ENCODE measurements around the gene CASR. TPM values are rescaled to one million over a fixed set of nuclear protein-coding genes. Genes with fewer than 3 reads are reported as not detected.

Gene CASR
- total RNA-seq, 1 experiment from 2014 or later = not detected

- no peaks in the 10 kb centered on the region for H3K9me2 ChIP-seq (replicated peaks; ENCODE audit: low read length)
- DNase-seq = no peak
- H3K27ac ChIP-seq (ENCODE audit: low read length) = no peak overlapping the region
- ChIA-PET CTCF (interaction anchor here (0.6 to 2.6 kb wide), 20 partner anchors 12 to 761 kb away, joined by 3 to 68 read pairs (median 6); partner anchors contain the start of genes FAM162A, MIX23, POLQ and WDR5B), POLR2A (ENCODE audit: unreplicated experiment) (interaction anchor here (0.5 to 0.6 kb wide), 2 partner anchors 44 to 179 kb away, joined by 3 to 6 read pairs; no protein-coding TSS in a partner anchor)
- no peaks in the 10 kb centered on the region for H3K9me3 ChIP-seq (ENCODE audit: low read length)
- no TSS peak for BruUV-seq (replicated peaks)
- H3K27me3 ChIP-seq (ENCODE audit: low read length) = no peaks in the 10 kb centered on the region
- TF ChIP-seq CTCF (conservative IDR thresholded peaks at IDR 0.05; ENCODE audit: low read depth, low read length) = no peak
- no peak for TF ChIP-seq EZH2 (IDR thresholded peaks at IDR 0.05; ENCODE audit: low read length, unreplicated experiment)
- TF ChIP-seq EZH2phosphoT487 (IDR thresholded peaks at IDR 0.05; ENCODE audit: borderline replicate concordance, low read length) = no peak
- H3K4me3 ChIP-seq (ENCODE audit: low read length) = no peak overlapping the region
- H3K4me2 ChIP-seq (ENCODE audit: low read length) = no peak overlapping the region
- 0 out of 2 replicates have a peak, but pooled peaks cover 3% of the 10 kb centered on the region for H3K4me1 ChIP-seq (ENCODE audit: insufficient read depth, low read length)
- H2AFZ ChIP-seq (ENCODE audit: low read length) = no peak overlapping the region
- ATAC-seq = no peak
- no peak overlapping the region for H3K9ac ChIP-seq (ENCODE audit: low read length)
- H4K20me1 ChIP-seq (ENCODE audit: low read length) = no peaks in the 10 kb centered on the region
- H3F3A ChIP-seq (ENCODE audit: low read length, unreplicated experiment) = no peaks in the 10 kb centered on the region
- no peaks in the 10 kb centered on the region for H3K79me2 ChIP-seq (ENCODE audit: low read length)
- no peaks in the 10 kb centered on the region for H3K36me3 ChIP-seq (ENCODE audit: low read depth, low read length)
- intact Hi-C loops (cut with micrococcal nuclease) = loop anchor here (1.0 to 5.0 kb wide), 4 partner anchors 34 to 376 kb away; partner anchors contain the start of genes FAM162A and PARP14
Measured at GRCh38 chr3:122306622-122306953, 123.1 kb downstream of the CASR start.

GRCh38 chr3:122307094-122307687 is 123.7 kb downstream of the CASR start:
- H3K9ac ChIP-seq (ENCODE audit: low read length) = no peak overlapping the region
- BruUV-seq (replicated peaks) = no TSS peak
- intact Hi-C loops (cut with micrococcal nuclease) = loop anchor here (5.0 kb wide), 1 partner anchor 375 kb away; the partner anchor contains the start of gene PARP14
- no peaks in the 10 kb centered on the region for H3K36me3 ChIP-seq (ENCODE audit: low read depth, low read length)
- H3F3A ChIP-seq (ENCODE audit: low read length, unreplicated experiment) = no peaks in the 10 kb centered on the region
- H3K4me2 ChIP-seq (ENCODE audit: low read length) = no peak overlapping the region
- TF ChIP-seq EZH2 (IDR thresholded peaks at IDR 0.05; ENCODE audit: low read length, unreplicated experiment) (no peak), CTCF (conservative IDR thresholded peaks at IDR 0.05; ENCODE audit: low read depth, low read length) (no peak), EZH2phosphoT487 (IDR thresholded peaks at IDR 0.05; ENCODE audit: borderline replicate concordance, low read length) (no peak)
- H3K9me3 ChIP-seq (ENCODE audit: low read length) = no peaks in the 10 kb centered on the region
- CTCF ChIA-PET = interaction anchor here (1.0 to 2.6 kb wide), 5 partner anchors 12 to 206 kb away, joined by 6 to 68 read pairs (median 10); partner anchors contain the start of gene FAM162A
- POLR2A ChIA-PET (ENCODE audit: unreplicated experiment) = interaction anchor here (0.5 kb wide), 1 partner anchor 179 kb away, joined by 3 read pairs; no protein-coding TSS in a partner anchor
- H2AFZ ChIP-seq (ENCODE audit: low read length) = no peak overlapping the region
- DNase-seq (no peak), ATAC-seq (no peak)
- H3K27me3 ChIP-seq (ENCODE audit: low read length) = no peaks in the 10 kb centered on the region
- no peak overlapping the region for H3K4me3 ChIP-seq (ENCODE audit: low read length)
- H3K27ac ChIP-seq (ENCODE audit: low read length) = no peak overlapping the region
- no peaks in the 10 kb centered on the region for H3K79me2 ChIP-seq (ENCODE audit: low read length)
- H3K4me1 ChIP-seq (ENCODE audit: insufficient read depth, low read length) = 0 out of 2 replicates have a peak, but pooled peaks cover 3% of the 10 kb centered on the region
- no peaks in the 10 kb centered on the region for H4K20me1 ChIP-seq (ENCODE audit: low read length)
- H3K9me2 ChIP-seq (replicated peaks; ENCODE audit: low read length) = no peaks in the 10 kb centered on the region

GRCh38 chr3:122307976-122308375 is 124.5 kb downstream of the CASR start:
- Histone ChIP-seq H3K27me3 (ENCODE audit: low read length) (no peaks in the 10 kb centered on the region), H3K36me3 (ENCODE audit: low read depth, low read length) (no peaks in the 10 kb centered on the region), H3K9ac (ENCODE audit: low read length) (no peak overlapping the region), H3K9me2 (replicated peaks; ENCODE audit: low read length) (no peaks in the 10 kb centered on the region), H4K20me1 (ENCODE audit: low read length) (no peaks in the 10 kb centered on the region), H3K27ac (ENCODE audit: low read length) (no peak overlapping the region), H3K9me3 (ENCODE audit: low read length) (no peaks in the 10 kb centered on the region), H3F3A (ENCODE audit: low read length, unreplicated experiment) (no peaks in the 10 kb centered on the region), H3K4me1 (ENCODE audit: insufficient read depth, low read length) (0 out of 2 replicates have a peak, but pooled peaks cover 3% of the 10 kb centered on the region), H3K4me3 (ENCODE audit: low read length) (no peak overlapping the region), H3K79me2 (ENCODE audit: low read length) (no peaks in the 10 kb centered on the region), H2AFZ (ENCODE audit: low read length) (no peak overlapping the region), H3K4me2 (ENCODE audit: low read length) (no peak overlapping the region)
- DNase-seq = no peak
- intact Hi-C loops (cut with micrococcal nuclease) = loop anchor here (5.0 kb wide), 1 partner anchor 374 kb away; the partner anchor contains the start of gene PARP14
- no TSS peak for BruUV-seq (replicated peaks)
- ChIA-PET POLR2A (ENCODE audit: unreplicated experiment) (no interaction called here), CTCF (interaction anchor here (1.0 to 2.6 kb wide), 2 partner anchors 47 to 64 kb away, joined by 10 to 68 read pairs; no protein-coding TSS in a partner anchor)
- no peak for TF ChIP-seq CTCF (conservative IDR thresholded peaks at IDR 0.05; ENCODE audit: low read depth, low read length)
- no peak for ATAC-seq

All from PC-3 (cell line).